Activated T-helper 2 cell treated with anti-CD3 and anti-CD28 coated beads, Interferon-gamma antibody, Interleukin-2, Interleukin-4, amounts not matched to agents 10 μg/mL and 5 μg/mL and 100 μg/mL, durations not matched to agents 14 hours and 24 hours and 36 hours (primary cell): ENCODE measurements around the gene MAGEA3. TPM values are rescaled to one million over a fixed set of nuclear protein-coding genes. Genes with fewer than 3 reads are reported as not detected.
"Not testable (repeated sequence)": the region's sequence is repeated elsewhere in the genome, so short reads cannot be mapped to it uniquely, and the experiment has no call there.

Experiments
- DNase-seq: peaks from one replicate; pipeline ENCODE4 v3.0.0; 2021; ENCODE audit warnings: low spot score
- H3K27ac Mint-ChIP-seq: one replicate; pipeline ENCODE4 v1.8.0; 2021; ENCODE audit warnings: mixed read lengths
- H3K27me3 Mint-ChIP-seq: one replicate; pipeline ENCODE4 v1.8.0; 2021; ENCODE audit warnings: low read depth, mixed read lengths
- H3K36me3 Mint-ChIP-seq: one replicate; pipeline ENCODE4 v1.8.0; 2021; ENCODE audit warnings: low read depth, mixed read lengths
- H3K4me1 Mint-ChIP-seq: one replicate; pipeline ENCODE4 v1.8.0; 2021; ENCODE audit warnings: low read depth, mixed read lengths
- H3K4me3 Mint-ChIP-seq: one replicate; pipeline ENCODE4 v1.8.0; 2021; ENCODE audit warnings: low read depth, mild to moderate bottlenecking, moderate library complexity, mixed read lengths
- H3K9me3 Mint-ChIP-seq: one replicate; pipeline ENCODE4 v1.8.0; 2021; ENCODE audit warnings: mixed read lengths
- intact Hi-C: fragments of 100-400 bp; cut with micrococcal nuclease; formaldehyde crosslinking; loops from one replicate; pipeline ENCODE4 v1.15.1; 2023
- total RNA-seq: library from RNA; stranded (reverse); gene quantifications from 2 replicates; pipeline ENCODE4 v1.2.3, GENCODE V29; 2022

Gene MAGEA3
- total RNA-seq, 1 donor from 2014 or later: not detected

GRCh38 chrX:152713195-152713594, 14.6 kb downstream of the MAGEA3 start:
- H3K9me3 Mint-ChIP-seq, H3K27ac Mint-ChIP-seq, H3K4me1 Mint-ChIP-seq, H3K36me3 Mint-ChIP-seq, H3K4me3 Mint-ChIP-seq, H3K27me3 Mint-ChIP-seq, DNase-seq, intact Hi-C loops: not testable (repeated sequence)

- intact Hi-C loops, DNase-seq, H3K36me3 Mint-ChIP-seq, H3K9me3 Mint-ChIP-seq, H3K27ac Mint-ChIP-seq, H3K27me3 Mint-ChIP-seq, H3K4me1 Mint-ChIP-seq, H3K4me3 Mint-ChIP-seq: not testable (repeated sequence)
These were observed 15.5 kb downstream of the MAGEA3 start, which contains the start of gene MAGEA2B for GRCh38 chrX:152713815-152714787. MAGEA2B (plus strand) TSS chrX:152714628; CDS start chrX:152717107, 2,479 bp downstream.

GRCh38 chrX:152725409-152725808, 26.8 kb downstream of the MAGEA3 start:
- Mint-ChIP-seq H3K9me3 (no peaks in the 10 kb centered on the region), H3K27ac (no peak overlapping the region), H3K4me3 (no peak overlapping the region), H3K4me1 (no peaks in the 10 kb centered on the region), H3K27me3 (no peaks in the 10 kb centered on the region), H3K36me3 (no peaks in the 10 kb centered on the region)
- intact Hi-C loops: no loop called here
- DNase-seq: no peak

GRCh38 chrX:152733261-152733975, 34.8 kb downstream of the MAGEA3 start, which contains the start of the genes CSAG1 and MAGEA12:
CSAG1 (minus strand) TSS chrX:152733721; CDS start chrX:152732460, 1,261 bp downstream.
MAGEA12 (plus strand) TSS chrX:152733757; CDS start chrX:152736162, 2,405 bp downstream.
- Mint-ChIP-seq H3K27me3 (no peaks in the 10 kb centered on the region), H3K9me3 (no peaks in the 10 kb centered on the region), H3K36me3 (no peaks in the 10 kb centered on the region), H3K4me1 (no peaks in the 10 kb centered on the region), H3K27ac (no peak within 1 kb of the TSS), H3K4me3 (no peak within 1 kb of the TSS)
- intact Hi-C loops: no loop called here
- no peak for DNase-seq

- not testable (repeated sequence) for DNase-seq, H3K9me3 Mint-ChIP-seq
These were observed 35.7 kb downstream of the MAGEA3 start for GRCh38 chrX:152734143-152734858.

GRCh38 chrX:152735101-152735500, 36.5 kb downstream of the MAGEA3 start:
- Mint-ChIP-seq H3K4me1 (no peaks in the 10 kb centered on the region), H3K9me3 (no peaks in the 10 kb centered on the region), H3K4me3 (no peak overlapping the region), H3K27ac (no peak overlapping the region), H3K36me3 (no peaks in the 10 kb centered on the region), H3K27me3 (no peaks in the 10 kb centered on the region)
- DNase-seq: no peak
- intact Hi-C loops: no loop called here

More at GRCh38 chrX:152734143-152734858, 35.7 kb downstream of the MAGEA3 start:
- H3K27ac Mint-ChIP-seq, H3K27me3 Mint-ChIP-seq, H3K36me3 Mint-ChIP-seq, intact Hi-C loops, H3K4me1 Mint-ChIP-seq, H3K4me3 Mint-ChIP-seq: not testable (repeated sequence)

- intact Hi-C loops: no loop called here
- Mint-ChIP-seq H3K4me3 (no peak overlapping the region), H3K27me3 (no peaks in the 10 kb centered on the region), H3K4me1 (no peaks in the 10 kb centered on the region), H3K36me3 (no peaks in the 10 kb centered on the region), H3K9me3 (no peaks in the 10 kb centered on the region), H3K27ac (no peak overlapping the region)
- DNase-seq: no peak
These were observed 37.4 kb downstream of the MAGEA3 start for GRCh38 chrX:152735860-152736511.

GRCh38 chrX:152736528-152736927, 37.9 kb downstream of the MAGEA3 start:
- H3K9me3 Mint-ChIP-seq, H3K4me3 Mint-ChIP-seq, DNase-seq, H3K4me1 Mint-ChIP-seq, intact Hi-C loops, H3K27ac Mint-ChIP-seq, H3K36me3 Mint-ChIP-seq, H3K27me3 Mint-ChIP-seq: not testable (repeated sequence)

GRCh38 chrX:152738560-152738959, 40.0 kb downstream of the MAGEA3 start:
- intact Hi-C loops: no loop called here
- Mint-ChIP-seq H3K9me3 (no peaks in the 10 kb centered on the region), H3K27me3 (no peaks in the 10 kb centered on the region), H3K36me3 (no peaks in the 10 kb centered on the region), H3K4me1 (no peaks in the 10 kb centered on the region), H3K27ac (no peak overlapping the region), H3K4me3 (no peak overlapping the region)
- DNase-seq: no peak

Other genes starting within 250 kb of the MAGEA3 start
- gene GABRA3, start 247.5 kb upstream of the MAGEA3 start, total RNA-seq: not detected in 2 replicates
- 0.05 and 0.07 TPM in 2 replicates for gene GABRQ, start 60.9 kb upstream of the MAGEA3 start, total RNA-seq
- not detected in 2 replicates for gene CSAG2, start 10.5 kb downstream of the MAGEA3 start, total RNA-seq
- not detected in 2 replicates for gene MAGEA2B, start 15.8 kb downstream of the MAGEA3 start, total RNA-seq
- not detected in 2 replicates for gene CSAG1, start 34.9 kb downstream of the MAGEA3 start, total RNA-seq
- not detected in 2 replicates for gene MAGEA12, start 35.0 kb downstream of the MAGEA3 start, total RNA-seq
- not detected in 2 replicates for gene MAGEA2, start 55.0 kb downstream of the MAGEA3 start, total RNA-seq
- not detected in 2 replicates for gene CSAG3, start 60.4 kb downstream of the MAGEA3 start, total RNA-seq
- gene MAGEA6, start 70.9 kb downstream of the MAGEA3 start, total RNA-seq: not detected in 2 replicates
- gene CETN2, start 132.0 kb downstream of the MAGEA3 start, total RNA-seq: 9.9 and 11.3 TPM in 2 replicates
- gene NSDHL, start 132.3 kb downstream of the MAGEA3 start, total RNA-seq: 25.9 and 26.7 TPM in 2 replicates
- 0.68 and 0.83 TPM in 2 replicates for gene ZNF185, start 199.3 kb downstream of the MAGEA3 start, total RNA-seq